Inferior parietal cortex (tissue), 1 donor: ENCODE results near the gene SYNPO2L.
"Not testable (repeated sequence)": the region's sequence is repeated elsewhere in the genome, so short reads cannot be mapped to it uniquely, and the experiment has no call there.

Source experiments
- DNase-seq: peaks from one replicate; pipeline ENCODE4 v3.0.0-alpha.2; 2016; ENCODE audit errors: extremely low spot score

The SYNPO2L gene

GRCh38 chr10:73655990-73656298, at the start of gene SYNPO2L:
Gene SYNPO2L, minus strand, starts transcription at chr10:73656029. Its CDS starts 107 bp downstream, at chr10:73655922.
- DNase-seq: no peak

GRCh38 chr10:73703924-73704323, 48.1 kb upstream of the SYNPO2L start:
- not testable (repeated sequence) for DNase-seq

GRCh38 chr10:73698819-73699218, 43.0 kb upstream of the SYNPO2L start:
- DNase-seq: not testable (repeated sequence)

GRCh38 chr10:73697675-73698159, 41.9 kb upstream of the SYNPO2L start, which contains the start of gene AGAP5:
Gene AGAP5, minus strand, starts transcription at chr10:73698109. Its CDS starts 354 bp downstream, at chr10:73697755.
- not testable (repeated sequence) for DNase-seq

GRCh38 chr10:73695302-73695701, 39.5 kb upstream of the SYNPO2L start:
- not testable (repeated sequence) for DNase-seq

GRCh38 chr10:73690755-73691154, 34.9 kb upstream of the SYNPO2L start:
- not testable (repeated sequence) for DNase-seq

DNA sequence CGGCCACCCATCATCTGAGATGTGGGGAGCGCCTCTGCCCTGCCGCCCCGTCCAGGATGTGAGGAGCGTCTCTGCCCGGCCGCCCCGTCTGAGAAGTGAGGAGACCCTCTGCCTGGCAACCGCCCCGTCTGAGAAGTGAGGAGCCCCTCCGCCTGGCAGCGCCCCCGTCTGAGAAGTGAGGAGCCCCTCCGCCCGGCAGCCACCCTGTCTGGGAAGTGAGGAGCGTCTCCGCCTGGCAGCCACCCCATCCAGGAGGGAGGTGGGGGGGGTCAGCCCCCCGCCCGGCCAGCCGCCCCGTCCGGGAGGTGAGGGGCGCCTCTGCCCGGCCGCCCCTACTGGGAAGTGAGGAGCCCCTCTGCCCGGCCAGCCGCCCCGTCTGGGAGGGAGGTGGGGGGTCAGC, 33.8 kb upstream of the SYNPO2L start:
- DNase-seq: not testable (repeated sequence)

GRCh38 chr10:73687641-73688040, 31.8 kb upstream of the SYNPO2L start:
- not testable (repeated sequence) for DNase-seq

GRCh38 chr10:73674546-73674945, 18.7 kb upstream of the SYNPO2L start:
- not testable (repeated sequence) for DNase-seq

GRCh38 chr10:73668378-73668777, 12.5 kb upstream of the SYNPO2L start:
- not testable (repeated sequence) for DNase-seq

GRCh38 chr10:73666153-73666809, 10.5 kb upstream of the SYNPO2L start:
- not testable (repeated sequence) for DNase-seq

DNA sequence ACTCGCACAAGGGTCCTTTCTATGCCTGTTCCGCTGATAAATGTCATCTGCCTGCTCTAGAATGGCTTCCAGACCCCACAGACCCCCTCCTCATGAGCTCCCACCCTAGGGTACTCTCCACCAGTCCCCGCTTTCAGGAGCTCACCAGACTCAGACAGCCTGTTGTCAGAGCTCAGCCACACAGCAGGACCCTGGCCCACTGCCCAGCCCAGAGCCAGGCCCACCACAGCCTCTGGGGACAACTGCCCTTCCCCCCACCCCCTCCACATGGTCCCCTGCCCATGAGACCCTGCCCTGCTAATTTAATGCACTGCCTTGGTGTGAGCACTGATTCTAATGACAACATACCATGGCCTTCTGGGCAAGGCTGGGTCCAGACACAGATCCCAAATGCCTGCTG, 9.8 kb upstream of the SYNPO2L start:
- not testable (repeated sequence) for DNase-seq

- not testable (repeated sequence) for DNase-seq
Observed at GRCh38 chr10:73664156-73665040, 8.6 kb upstream of the SYNPO2L start.

- DNase-seq: not testable (repeated sequence)
Observed at GRCh38 chr10:73663621-73664020, 7.8 kb upstream of the SYNPO2L start.

- DNase-seq: not testable (repeated sequence)
Observed at GRCh38 chr10:73662705-73663104, 6.9 kb upstream of the SYNPO2L start.

DNA sequence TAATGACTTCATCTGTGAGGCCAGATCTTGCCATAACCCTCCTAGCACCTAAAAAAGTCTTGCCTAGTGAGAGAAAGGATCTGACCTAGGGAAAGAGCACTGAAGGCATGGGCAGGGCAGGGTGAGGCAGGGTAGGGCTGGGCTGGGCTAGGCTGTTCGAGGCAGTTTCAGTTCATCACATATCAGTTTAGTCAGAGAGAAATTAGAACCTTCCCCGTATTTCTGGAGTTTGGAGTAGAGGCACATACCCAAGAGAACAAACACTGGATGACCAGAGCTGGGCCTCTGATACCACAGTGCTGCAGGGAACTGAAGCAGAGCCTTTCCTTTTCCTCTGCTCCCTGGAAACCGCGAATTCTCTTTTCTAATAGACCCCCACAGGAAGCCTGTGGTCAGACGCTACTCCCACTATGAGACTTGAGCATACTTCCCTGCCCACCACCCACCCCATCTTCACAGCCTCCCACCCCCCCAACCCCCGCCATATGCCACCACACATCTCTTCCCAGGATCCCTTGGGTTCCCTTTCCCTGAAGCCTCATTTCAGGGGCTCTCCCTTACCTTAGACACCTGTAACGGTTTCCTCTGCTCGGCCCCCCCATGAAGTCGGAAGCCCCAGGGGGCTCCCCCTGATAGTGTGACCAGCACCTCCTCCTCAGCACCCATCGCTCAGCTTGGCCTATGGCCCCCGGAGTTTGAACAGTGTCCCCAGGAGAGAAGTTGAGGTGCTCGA, 406 bp downstream of the SYNPO2L start:
- DNase-seq: no peak

GRCh38 chr10:73653701-73654100, 2.1 kb downstream of the SYNPO2L start:
- no peak for DNase-seq

DNA sequence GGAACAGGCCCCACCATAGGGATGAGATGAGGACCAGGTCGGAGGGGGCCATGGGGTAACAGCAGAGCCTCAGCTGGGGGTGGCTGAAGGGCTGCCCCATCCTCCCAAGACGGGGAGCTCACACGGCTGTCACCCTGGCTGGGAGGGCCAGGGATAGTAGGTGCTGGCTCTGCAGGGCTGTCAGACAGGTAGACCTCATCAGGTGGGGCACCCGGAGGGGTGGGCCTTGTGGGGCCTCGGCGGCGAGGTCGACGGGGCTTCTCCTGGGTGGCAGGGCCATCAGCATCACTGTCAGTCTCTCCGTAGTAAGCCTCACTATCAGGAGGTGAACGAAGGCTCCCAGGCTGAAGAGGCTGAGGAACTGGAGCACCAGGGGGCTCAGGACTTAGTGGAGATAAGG, 2.6 kb downstream of the SYNPO2L start:
- DNase-seq: no peak

GRCh38 chr10:73650537-73651331, 5.1 kb downstream of the SYNPO2L start:
- no peak for DNase-seq

DNA sequence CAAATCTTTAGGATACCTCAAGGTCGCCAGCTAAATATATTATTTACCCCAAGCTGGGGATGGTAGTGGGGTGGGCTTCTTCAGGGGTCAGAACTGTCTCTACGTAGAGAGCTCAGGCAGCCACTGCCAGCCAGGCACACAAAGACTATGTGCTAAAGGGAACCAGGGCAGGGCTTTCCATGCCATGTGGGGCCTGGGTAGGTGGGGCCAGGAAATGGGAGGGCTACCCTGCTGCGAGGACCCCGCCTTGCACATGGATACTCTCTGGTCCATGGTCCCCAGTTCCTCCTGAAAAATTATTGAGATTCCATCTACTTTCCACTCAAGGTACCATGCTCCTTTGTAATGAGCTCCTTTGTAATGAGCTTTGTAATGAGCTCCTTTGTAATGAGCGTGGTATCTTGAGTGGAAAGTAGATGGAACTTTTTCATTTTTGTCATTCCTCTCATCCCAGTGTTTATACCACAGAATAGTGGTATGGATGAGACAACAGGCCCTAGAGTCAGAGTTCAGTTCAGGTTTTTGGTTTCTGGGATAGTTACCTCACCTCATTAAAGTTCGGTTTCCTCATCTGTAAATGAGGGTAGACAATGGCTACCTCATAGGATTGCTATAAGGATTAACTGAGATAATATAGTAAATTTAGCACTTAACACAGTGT, 5.8 kb downstream of the SYNPO2L start:
- DNase-seq: no peak
